Heart left ventricle (tissue), 16 donors: Measurements from ENCODE around the gene TPRKB. TPM values are rescaled to one million over a fixed set of nuclear protein-coding genes. Genes with fewer than 3 reads are reported as not detected.

Experiments
- ATAC-seq, 4 donors: fragments of 200-7000 bp; cut with Tn5 transposase; one replicate each; pipeline ENCODE4 v1.9.1; 2020 to 2022; ENCODE audit warnings: moderate library complexity in 4 of 4, mild to moderate bottlenecking in 3 of 4, moderate number of reproducible peaks in 1 of 4
- DNase-seq, 5 donors: peaks; one replicate each; pipeline ENCODE4 v3.0.0-alpha.2; 2020
- H3K27ac ChIP-seq, 12 donors: fragments of 200-600 bp; sonication (generic) in 4 of 12; one replicate each; pipeline versions ENCODE4 v1.5.0 to v1.8.0; 2016 to 2022; ENCODE audit warnings: mild to moderate bottlenecking in 2 of 12
- H3K27me3 ChIP-seq, 9 donors: fragments of 200-600 bp; sonication (generic) in 2 of 9; one replicate each; pipeline versions ENCODE4 v1.5.1 to v1.8.0; 2016 to 2022; ENCODE audit warnings: mild to moderate bottlenecking in 3 of 9
- H3K36me3 ChIP-seq, 9 donors: fragments of 200-600 bp; sonication (generic) in 2 of 9; one replicate each; pipeline versions ENCODE4 v1.5.0 to v1.8.0; 2018 to 2022; ENCODE audit warnings: mild to moderate bottlenecking in 2 of 9
- H3K4me1 ChIP-seq, 12 donors: fragments of 200-600 bp; sonication (generic) in 4 of 12; one replicate each; pipeline versions ENCODE4 v1.5.0 to v1.8.0; 2016 to 2022; ENCODE audit warnings: mild to moderate bottlenecking in 3 of 12
- H3K4me3 ChIP-seq, 12 donors: fragments of 200-600 bp; sonication (generic) in 4 of 12; one replicate each; pipeline versions ENCODE4 v1.5.0 to v1.8.0; 2017 to 2022; ENCODE audit warnings: mild to moderate bottlenecking in 9 of 12, moderate library complexity in 4 of 12
- H3K9me3 ChIP-seq, 12 donors: fragments of 200-600 bp; sonication (generic) in 4 of 12; one replicate each; pipeline versions ENCODE4 v1.5.0 to v1.8.0; 2016 to 2022; ENCODE audit warnings: mild to moderate bottlenecking in 1 of 12
- POLR2A ChIP-seq, 2 donors: fragments of 450-650 bp; IDR thresholded peaks; one replicate each; pipeline ENCODE4 v1.6.1; 2017; ENCODE audit warnings: antibody characterized with exemption in 2 of 2, mild to moderate bottlenecking in 2 of 2, moderate library complexity in 2 of 2
- WGBS, 4 donors: extraction: QIAGEN DNeasy Blood & Tissue Kit in 2 of 4; methylation state at CpG; one replicate each; pipeline versions ENCODE4 v1.1.5 to v1.1.7; 2013 to 2018; 5-methylcytosine and 5-hydroxymethylcytosine counted together
- intact Hi-C, 10 donors: fragments of 100-400 bp; cut with DNase I; formaldehyde crosslinking; loops; one replicate each; pipeline versions ENCODE4 v1.11.1 to v1.14.2; 2022
- polyA plus RNA-seq, 2 donors: library from polyadenylated mRNA; stranded (reverse); fragments of 200-250 nt; gene quantifications; one replicate each; pipeline ENCODE4 v1.2.3, GENCODE V29; 2013
- total RNA-seq, 9 donors: library from RNA; depleted of rRNA in 2 of 9; stranded (reverse); fragments of >200 nt in 2 of 9; fragmentation: NEBNext Ultra II Directional in 3 of 9; extraction: Animal tissue kit (Norgen Biotek cat#: 25700) in 3 of 9; gene quantifications; one replicate each; pipeline versions ENCODE4 v1.1.0 to v1.2.4, GENCODE V29; 2016 to 2023
- TF ChIP-seq, protein P1 (sequence below), 12 donors: fragments of 200-600 bp; sonication (generic) in 4 of 12; IDR thresholded peaks; one replicate each; pipeline versions ENCODE4 v1.5.0 to v1.8.0; 2018 to 2022; ENCODE audit warnings: antibody characterized with exemption in 12 of 12, mild to moderate bottlenecking in 5 of 12
- donor health status: ischemic (EF 13 %, LVEDD 7.1; RV severe dilation, severe dysfunction).
- donor health status: healthy with polysubstance abuse.
- donor health status: DM: no; HTN: yes; CAD: no.
- donor health status: DM: no; HTN: no; CAD: no.
- donor health status: ischemic (EF 25% LVEDD 6.9; RV normal size, moderate dysfunction).
- donor health status: ischemic (EF 25% LVEDD 5.7; RV mildly dilated, moderate dysfunction).
- donor health status: healthy.
- donor health status: DM: yes; HTN: yes; CAD: no.
- donor health status: ischemic (EF 35%, LVEDD 5.7; RV mildly dilated, moderate dysfunction).
- donor health status: nonischemic (EF 11% LVEDD 7.7; RV severe dilation, severe dysfunction).
- donor health status: DM: yes; HTN: yes; CAD: no.
- donor health status: PGD.
- donor health status: ischemic (EF 29% LVEDD 5.4; RV normal size, mild dysfunction).
- donor health status: nonischemic (EF 23%, LVEDD 6.1; RV moderate dilation, normal function).

Gene TPRKB
- total and polyA plus RNA-seq, 11 donors: 16.1 to 87.6 (median 31.5) TPM

DNA sequence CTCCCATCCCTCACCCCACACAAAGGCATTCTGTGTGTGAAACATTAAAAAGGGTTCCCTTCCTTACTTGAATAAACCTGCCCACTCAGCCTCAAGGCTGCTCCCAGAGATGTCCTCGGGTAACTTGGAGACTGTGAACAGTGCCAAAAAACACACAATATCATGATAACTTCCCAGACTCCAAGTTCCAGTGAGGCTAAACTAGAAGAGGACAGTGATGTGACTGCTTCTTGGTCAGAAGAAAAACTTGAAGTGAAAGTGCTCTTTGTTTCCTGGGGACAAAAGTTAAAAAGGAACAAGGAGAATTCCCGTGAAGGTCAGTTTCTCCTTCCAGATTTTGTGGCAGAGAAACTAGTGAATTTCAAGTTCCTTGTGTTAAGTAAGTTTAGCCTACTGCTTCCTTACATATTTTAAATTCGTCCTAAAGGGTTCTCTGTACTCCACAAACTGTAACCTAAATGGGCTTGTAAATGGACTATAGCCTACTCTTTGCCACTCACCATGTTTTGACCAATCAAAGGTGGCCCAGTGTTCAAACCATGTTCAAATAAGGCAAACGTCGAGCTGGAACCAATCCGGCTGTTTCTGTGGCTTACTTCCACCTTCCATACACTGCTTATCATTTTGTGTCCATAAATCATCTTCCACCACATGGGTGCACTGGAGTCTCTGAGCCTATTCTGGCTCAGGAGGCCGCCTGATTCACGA, 20.4 kb downstream of the TPRKB start:
- ATAC-seq (peak in 3 of 4 donors; percentile 44 to 64 (median 58)), DNase-seq (no peak)
- peaks cover 0 to 23% (median 0%) of the 10 kb centered on the region in 12 donors for H3K4me1 ChIP-seq
- intact Hi-C loops: no loop called here
- H3K4me3 ChIP-seq: peak overlapping the region in 3 of 12 donors; percentile 6 to 38 (median 28)
- peak overlapping the region in 4 of 12 donors; percentile 13 to 79 (median 40) for H3K27ac ChIP-seq
- no peaks in the 10 kb centered on the region for H3K36me3 ChIP-seq
- H3K9me3 ChIP-seq: peaks cover 0 to 8% (median 0%) of the 10 kb centered on the region in 12 donors
- no peak for TF ChIP-seq POLR2A (IDR thresholded peaks at IDR 0.05)
- TF ChIP-seq, protein P1, sequence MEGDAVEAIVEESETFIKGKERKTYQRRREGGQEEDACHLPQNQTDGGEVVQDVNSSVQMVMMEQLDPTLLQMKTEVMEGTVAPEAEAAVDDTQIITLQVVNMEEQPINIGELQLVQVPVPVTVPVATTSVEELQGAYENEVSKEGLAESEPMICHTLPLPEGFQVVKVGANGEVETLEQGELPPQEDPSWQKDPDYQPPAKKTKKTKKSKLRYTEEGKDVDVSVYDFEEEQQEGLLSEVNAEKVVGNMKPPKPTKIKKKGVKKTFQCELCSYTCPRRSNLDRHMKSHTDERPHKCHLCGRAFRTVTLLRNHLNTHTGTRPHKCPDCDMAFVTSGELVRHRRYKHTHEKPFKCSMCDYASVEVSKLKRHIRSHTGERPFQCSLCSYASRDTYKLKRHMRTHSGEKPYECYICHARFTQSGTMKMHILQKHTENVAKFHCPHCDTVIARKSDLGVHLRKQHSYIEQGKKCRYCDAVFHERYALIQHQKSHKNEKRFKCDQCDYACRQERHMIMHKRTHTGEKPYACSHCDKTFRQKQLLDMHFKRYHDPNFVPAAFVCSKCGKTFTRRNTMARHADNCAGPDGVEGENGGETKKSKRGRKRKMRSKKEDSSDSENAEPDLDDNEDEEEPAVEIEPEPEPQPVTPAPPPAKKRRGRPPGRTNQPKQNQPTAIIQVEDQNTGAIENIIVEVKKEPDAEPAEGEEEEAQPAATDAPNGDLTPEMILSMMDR (IDR thresholded peaks at IDR 0.05): no peak
- no peaks in the 10 kb centered on the region for H3K27me3 ChIP-seq
- 34 to 50% (median 45%) methylated on average over 8 of the region's 8 CpGs for WGBS, 4 donors

DNA sequence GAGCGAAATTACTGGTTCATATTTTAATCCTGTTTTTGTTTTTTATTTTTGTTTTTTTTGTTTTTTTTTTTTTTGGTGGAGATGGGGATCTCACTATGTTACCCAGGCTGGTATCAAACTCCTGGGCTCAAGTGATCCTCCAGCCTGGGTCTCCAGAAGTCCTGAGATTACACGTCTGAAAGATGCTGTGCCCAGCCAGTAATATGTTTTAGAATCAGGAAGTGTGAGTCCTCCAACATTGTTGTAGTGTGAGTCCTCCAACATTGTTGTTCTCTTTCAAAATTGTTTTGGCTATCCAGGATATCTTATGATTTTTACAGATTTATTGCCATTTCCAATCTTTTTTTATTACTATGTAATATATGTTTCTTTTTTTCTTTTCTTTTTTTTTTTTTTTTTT, 23.1 kb downstream of the TPRKB start:
- Histone ChIP-seq H3K36me3 (no peaks in the 10 kb centered on the region), H3K27me3 (no peaks in the 10 kb centered on the region), H3K27ac (no peak overlapping the region), H3K4me1 (peaks cover 0 to 23% (median 0%) of the 10 kb centered on the region in 12 donors), H3K4me3 (no peak overlapping the region), H3K9me3 (peaks cover 0 to 8% (median 0%) of the 10 kb centered on the region in 12 donors)
- ATAC-seq: no peak
- intact Hi-C loops: no loop called here
- DNase-seq: no peak
- WGBS, 4 donors: 76 to 86% (median 80%) methylated on average over 2 of the region's 2 CpGs
- TF ChIP-seq, protein P1 (IDR thresholded peaks at IDR 0.05): no peak

DNA sequence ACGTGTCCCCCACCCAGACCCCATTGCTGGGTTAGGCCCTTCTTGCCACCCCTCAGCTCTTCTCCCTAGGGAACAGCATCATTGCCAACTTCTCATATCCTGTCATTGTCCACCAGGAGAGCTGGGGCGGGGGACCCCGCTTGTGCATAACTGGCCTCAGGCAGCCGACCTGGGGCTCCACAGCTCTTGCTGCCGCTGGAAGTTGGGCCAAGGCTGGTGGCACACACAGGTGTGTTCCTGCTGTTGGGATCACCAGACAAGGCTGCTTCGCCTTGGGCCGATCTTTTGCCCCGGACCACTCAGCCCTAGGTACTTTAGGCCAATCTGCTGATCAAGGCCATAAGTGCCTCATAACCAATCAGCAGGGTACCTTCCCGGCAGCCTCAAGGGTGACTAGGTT, 28.6 kb downstream of the TPRKB start:
- intact Hi-C loops: no loop called here
- H3K4me3 ChIP-seq: no peak overlapping the region
- H3K27me3 ChIP-seq: no peaks in the 10 kb centered on the region
- WGBS, 4 donors: 91 to 95% (median 92%) methylated on average over 6 to 9 of the region's 9 CpGs
- H3K27ac ChIP-seq: no peak overlapping the region
- H3K4me1 ChIP-seq: peaks cover 0 to 8% (median 0%) of the 10 kb centered on the region in 12 donors
- no peak for TF ChIP-seq POLR2A (IDR thresholded peaks at IDR 0.05)
- TF ChIP-seq, protein P1 (IDR thresholded peaks at IDR 0.05): no peak
- DNase-seq: no peak
- no peaks in the 10 kb centered on the region for H3K36me3 ChIP-seq
- no peak for ATAC-seq
- H3K9me3 ChIP-seq: peaks cover 0 to 2% (median 0%) of the 10 kb centered on the region in 12 donors

DNA sequence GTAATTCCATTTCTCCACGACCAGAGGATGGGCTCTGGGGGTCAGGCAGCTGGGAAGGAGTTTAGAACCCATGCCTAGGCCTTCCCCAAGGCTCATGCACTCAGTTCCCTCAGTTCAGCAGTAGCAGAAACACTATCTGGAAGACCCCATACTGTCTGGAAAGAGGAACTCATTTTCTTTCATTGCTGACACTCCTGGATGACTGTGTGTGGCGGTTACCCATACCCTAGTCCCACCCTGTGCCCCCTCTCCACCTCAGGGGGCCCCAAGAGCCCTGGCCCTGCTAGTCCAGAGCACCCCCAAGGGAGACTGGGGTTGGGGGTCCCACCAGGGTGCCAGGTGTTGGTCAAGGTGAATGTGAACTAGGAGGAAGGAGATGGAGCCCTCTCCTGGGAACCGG, 29.5 kb downstream of the TPRKB start:
- WGBS, 4 donors: 74 to 80% (median 76%) methylated on average over 3 of the region's 3 CpGs
- ATAC-seq (no peak), DNase-seq (no peak)
- no peaks in the 10 kb centered on the region for H3K36me3 ChIP-seq
- no peak overlapping the region for H3K27ac ChIP-seq
- H3K9me3 ChIP-seq: no peaks in the 10 kb centered on the region
- H3K4me1 ChIP-seq: peaks cover 0 to 9% (median 0%) of the 10 kb centered on the region in 12 donors
- no peak overlapping the region for H3K4me3 ChIP-seq
- intact Hi-C loops: no loop called here
- no peaks in the 10 kb centered on the region for H3K27me3 ChIP-seq
- TF ChIP-seq POLR2A (IDR thresholded peaks at IDR 0.05): no peak
- TF ChIP-seq, protein P1 (IDR thresholded peaks at IDR 0.05): no peak
